GM21381 (cell line): Measurements from ENCODE around the gene SMYD3.

Experiments used
- ATAC-seq: cut with Tn5 transposase; IDR thresholded peaks from one replicate; pipeline ENCODE4 v1.9.1; 2021; ENCODE audit warnings: mild to moderate bottlenecking, moderate library complexity; ENCODE audit not compliant: unreplicated experiment

Gene SMYD3

GRCh38 chr1:246417813-246418564 is 89.1 kb downstream of the SMYD3 start:
- ATAC-seq = no peak

GRCh38 chr1:246417152-246417812 is 89.8 kb downstream of the SMYD3 start:
- ATAC-seq = no peak

DNA sequence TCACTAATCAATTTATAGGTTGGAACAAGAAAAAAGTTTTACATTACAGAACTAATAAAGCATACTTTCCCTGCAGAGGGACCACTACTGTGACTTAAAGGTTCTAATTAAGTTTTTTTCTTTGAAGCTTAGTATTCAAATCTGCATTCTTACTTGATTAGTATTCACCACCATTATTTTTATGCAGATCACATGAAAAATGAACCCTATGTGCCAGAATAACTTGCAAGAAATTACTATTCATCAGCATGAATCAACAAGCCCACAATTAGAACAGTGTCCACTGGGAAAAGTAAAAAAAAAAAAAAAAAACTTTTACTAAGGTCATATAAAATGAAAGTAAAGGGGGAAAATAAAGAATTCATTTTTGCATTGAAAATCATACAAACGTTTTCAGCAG is 90.8 kb downstream of the SMYD3 start:
- ATAC-seq = no peak

- no peak for ATAC-seq
Observed at GRCh38 chr1:246415028-246415427, 92.1 kb downstream of the SMYD3 start.

DNA sequence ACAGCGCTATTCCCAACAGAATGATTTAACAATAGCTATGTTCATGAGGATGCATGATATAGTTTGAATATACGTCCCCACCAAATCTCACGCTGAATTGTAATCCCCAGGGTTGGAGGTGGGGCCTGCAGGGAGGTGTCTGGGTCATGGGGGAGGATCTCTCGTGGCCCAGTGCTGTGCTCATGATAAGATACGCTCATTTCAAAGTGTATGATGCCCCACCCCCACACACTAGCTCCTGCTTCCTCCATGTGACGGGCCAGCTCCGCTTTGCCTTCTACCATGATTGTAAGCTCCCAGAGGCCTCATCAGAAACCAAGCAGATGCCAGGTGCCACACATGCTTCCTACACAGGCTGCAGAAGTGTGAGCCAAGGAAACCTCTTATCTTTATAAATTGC is 93.6 kb downstream of the SMYD3 start:
- ATAC-seq = no peak

GRCh38 chr1:246404078-246404477 is 103.0 kb downstream of the SMYD3 start:
- ATAC-seq = no peak

DNA sequence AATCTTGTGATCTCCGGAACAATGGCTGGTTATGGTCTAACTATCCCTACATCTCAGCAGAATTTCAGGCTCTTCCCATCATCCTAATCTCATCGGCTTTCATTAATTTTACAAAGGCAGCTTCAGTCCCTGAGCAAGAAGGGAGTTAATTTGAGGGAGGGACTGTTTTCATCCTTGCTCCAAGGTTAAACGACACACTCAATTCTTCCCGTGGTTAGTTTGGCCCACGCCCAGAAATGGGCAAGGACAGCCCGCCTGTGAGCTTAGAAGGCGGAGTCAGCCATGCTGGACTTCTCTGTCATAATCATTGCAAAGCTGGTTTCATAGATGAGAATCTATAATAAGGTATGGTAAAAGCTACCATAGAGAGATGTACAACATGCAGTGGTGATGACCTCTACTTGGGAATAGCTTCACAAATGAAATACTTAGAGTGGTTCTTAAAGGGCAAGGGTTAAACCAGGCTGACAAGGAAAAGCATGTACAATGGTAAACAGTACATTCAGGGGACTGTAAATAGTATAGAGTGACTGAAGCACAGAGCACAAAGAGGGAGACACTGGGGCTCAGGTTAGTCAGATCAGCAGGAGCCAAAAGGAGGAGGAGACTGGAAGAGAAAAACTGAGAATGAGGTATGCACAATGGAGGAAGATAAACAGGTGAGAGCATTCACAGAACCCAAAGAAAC is 108.8 kb downstream of the SMYD3 start:
- no peak for ATAC-seq

DNA sequence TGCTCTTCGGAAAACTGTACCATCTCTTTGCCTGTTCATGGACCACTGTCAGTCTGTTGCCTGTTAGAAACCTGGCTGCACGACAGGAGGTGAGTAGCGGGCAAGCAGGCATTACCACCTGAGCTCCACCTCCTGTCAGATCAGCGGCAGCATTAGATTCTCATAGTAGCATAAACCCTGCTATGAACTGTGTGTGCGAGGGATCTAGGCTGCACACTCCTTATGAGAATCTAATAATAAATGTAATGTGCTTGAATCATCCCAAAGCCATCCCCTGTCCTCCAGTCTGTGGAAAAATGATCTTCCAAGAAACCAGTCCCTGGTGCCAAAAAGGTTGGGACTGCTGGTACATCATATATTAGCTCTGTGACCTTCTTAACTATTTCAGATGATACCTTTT is 110.0 kb downstream of the SMYD3 start:
- no peak for ATAC-seq

GRCh38 chr1:246396322-246396721 is 110.8 kb downstream of the SMYD3 start:
- ATAC-seq = no peak

GRCh38 chr1:246394121-246394520 is 113.0 kb downstream of the SMYD3 start:
- no peak for ATAC-seq

- ATAC-seq = no peak
Observed at GRCh38 chr1:246390855-246391254, 116.2 kb downstream of the SMYD3 start.

DNA sequence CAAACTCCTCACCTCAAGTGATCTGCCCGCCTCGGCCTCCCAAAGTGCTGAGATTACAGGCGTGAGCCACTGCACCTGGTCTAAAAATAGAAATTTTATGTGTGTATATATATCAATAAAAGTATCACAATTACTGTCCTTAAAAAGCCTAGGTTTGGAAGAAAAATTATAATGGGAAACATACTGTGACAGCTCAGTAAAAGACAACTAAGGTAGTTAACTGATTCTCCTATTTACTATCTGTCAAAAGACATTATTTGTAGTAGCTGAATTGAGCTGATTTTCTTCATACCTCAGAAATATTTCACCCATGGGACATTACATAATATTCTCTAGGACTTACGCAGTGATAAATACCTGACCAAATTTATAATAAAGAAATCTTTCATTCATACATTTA is 122.5 kb downstream of the SMYD3 start:
- ATAC-seq = no peak

- ATAC-seq = no peak
Observed at GRCh38 chr1:246383791-246384190, 123.3 kb downstream of the SMYD3 start.

GRCh38 chr1:246383239-246383589 is 123.9 kb downstream of the SMYD3 start:
- ATAC-seq = no peak

DNA sequence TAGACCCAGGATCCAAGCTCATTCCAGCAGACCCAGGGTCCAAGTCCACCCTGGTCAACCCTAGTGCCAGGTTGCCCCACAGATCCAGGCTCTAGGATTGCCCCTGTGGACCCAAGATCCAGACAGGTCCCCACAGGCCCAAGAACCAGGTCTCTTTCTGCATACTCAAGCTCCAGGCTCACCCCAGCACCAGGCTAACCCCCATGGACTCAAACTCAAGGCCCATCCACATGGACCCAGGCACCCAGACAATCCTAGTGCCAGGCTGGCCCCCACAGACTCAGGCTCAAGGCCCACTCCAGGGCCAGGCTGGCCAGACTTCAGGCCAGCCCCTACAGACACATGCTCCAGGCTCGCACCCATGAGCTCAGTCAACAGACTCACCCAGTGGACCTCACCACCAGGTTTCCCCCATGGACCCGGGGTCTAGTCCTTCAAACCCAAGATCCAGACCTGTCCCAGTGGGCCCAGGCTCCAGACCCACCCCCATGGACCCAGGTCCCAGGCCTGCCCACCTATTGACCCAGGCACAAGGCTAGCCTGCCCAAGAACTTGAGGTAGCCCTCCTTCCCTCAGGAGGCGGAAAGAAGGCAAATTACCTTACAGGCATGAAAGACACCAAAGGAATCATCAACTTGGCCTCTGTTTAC is 124.4 kb downstream of the SMYD3 start:
- no peak for ATAC-seq

- ATAC-seq = no peak
Observed at GRCh38 chr1:246381452-246381851, 125.6 kb downstream of the SMYD3 start.

GRCh38 chr1:246377625-246378153 is 129.4 kb downstream of the SMYD3 start:
- ATAC-seq = no peak

DNA sequence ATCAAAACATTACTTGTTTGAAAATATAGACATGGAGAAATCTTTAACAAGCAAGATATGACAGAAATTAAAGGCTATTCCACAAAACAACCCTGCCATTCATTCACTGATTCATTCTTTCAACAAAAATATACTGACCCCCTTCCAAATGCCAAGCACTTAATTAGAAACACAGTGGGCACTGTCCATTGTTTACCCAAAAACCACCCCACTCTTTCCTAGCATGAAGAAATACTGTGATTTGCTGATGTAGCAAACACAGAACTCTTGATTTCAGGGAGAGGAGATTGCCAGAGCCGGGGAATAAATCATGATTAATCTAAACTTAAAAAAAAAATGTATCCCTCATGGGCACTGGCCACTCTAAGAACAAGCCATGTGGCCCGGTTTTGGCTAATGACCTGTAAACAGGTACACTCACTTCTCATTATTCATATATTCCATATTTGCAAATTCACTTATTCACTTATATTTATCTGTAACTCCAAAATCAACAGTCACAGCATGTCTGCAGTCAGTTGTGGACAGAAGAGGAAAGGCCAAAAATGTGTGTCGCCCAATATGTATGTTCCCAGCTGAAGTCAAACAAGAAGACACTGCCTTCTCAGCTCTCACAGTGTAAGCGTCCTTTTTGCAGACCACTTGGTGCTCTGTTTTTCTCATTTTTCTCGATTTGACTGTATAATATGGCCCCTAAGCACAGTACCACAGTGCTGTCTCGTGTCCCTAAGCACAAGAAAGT is 133.1 kb downstream of the SMYD3 start:
- ATAC-seq = no peak

GRCh38 chr1:246372559-246372958 is 134.5 kb downstream of the SMYD3 start:
- no peak for ATAC-seq

DNA sequence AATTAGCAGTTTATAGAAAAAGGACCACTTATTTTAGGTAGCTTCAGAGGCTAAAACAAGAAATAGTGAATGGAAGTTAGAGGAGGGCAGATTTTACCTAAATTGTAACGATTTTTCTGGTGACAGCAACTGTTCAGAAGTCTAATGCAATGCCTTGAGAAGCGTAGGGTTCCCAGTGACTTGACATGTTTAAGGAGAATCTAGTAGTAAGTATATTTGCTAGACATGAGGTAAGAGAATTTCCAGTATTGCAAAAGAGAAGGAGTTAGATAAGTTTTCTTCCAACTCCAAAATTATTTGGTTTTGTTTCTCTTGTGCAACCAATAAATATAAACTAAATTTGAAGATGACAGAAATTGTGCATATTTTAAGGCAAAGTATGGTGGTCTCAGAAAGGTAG is 140.0 kb downstream of the SMYD3 start:
- no peak for ATAC-seq

DNA sequence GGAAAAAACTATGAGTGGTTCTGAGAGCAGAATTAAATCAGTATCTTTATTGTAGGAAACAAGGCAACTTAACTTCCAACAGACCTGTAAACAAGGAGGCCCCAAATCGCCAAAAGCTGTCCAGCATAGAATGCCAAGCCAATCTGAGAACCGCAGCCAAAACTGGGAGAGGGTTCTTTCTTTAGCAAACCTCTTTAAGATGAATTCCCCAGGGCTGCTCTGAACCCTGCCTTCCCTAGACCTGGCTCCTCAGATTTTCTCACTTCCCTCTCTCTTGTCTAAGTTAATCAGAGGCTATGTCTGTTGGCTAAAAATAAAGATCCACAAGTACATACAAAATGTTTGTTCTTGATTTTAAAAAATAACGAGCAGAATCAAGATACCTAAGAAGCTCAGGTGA is 141.4 kb downstream of the SMYD3 start:
- no peak for ATAC-seq
